DMS114 treated with DMSO at 0.1 percent for 48 hours (cell line): ENCODE measurements around the gene NANOS1.
A peak's percentile ranks its signal among the peaks of the same experiment; 100 is the strongest.

Source experiments
- DNase-seq: peaks from one replicate; lab custom pipeline; 2025; ENCODE audit not compliant: unreplicated experiment; lab: John Stamatoyannopoulos, UW

Gene NANOS1

DNA sequence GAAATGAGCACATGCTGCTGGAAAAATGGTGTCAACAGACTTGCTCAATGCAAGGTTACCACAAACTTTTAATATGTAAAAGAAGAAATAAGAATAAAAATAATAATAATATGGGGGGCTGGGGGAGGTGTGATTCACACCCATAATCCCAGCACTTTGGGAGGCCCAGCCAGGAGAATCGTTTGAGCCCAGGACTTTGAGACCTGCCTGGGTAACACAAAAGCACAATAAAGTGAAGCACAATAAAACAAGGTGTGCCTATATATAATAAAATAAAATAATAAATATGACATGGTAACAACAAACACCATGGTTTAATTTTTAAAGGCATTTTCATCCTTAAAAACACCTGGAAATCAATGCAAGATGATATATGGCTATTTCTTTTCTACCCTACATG is 26.0 kb downstream of the NANOS1 start:
- DNase-seq, result no peak

DNA sequence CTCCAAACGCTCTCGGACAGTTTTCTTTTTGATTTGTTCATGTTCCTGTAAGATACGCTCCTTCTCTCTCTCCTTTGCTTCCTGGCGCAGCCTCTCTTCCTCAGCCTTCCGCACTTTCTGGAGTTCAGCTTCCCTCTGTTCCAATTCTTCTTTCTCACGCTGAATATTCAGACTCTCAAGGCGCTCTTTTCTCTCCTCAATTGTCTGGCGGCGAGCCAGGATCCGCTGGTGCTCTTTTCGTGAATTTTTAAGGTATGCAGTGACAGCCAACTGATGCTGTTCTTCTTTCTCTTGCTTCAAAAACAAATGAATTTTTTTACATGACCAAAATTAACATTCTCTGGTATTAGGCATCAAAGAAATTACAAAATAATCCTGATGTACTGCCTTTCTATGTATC is 28.5 kb downstream of the NANOS1 start:
- no peak for DNase-seq

DNA sequence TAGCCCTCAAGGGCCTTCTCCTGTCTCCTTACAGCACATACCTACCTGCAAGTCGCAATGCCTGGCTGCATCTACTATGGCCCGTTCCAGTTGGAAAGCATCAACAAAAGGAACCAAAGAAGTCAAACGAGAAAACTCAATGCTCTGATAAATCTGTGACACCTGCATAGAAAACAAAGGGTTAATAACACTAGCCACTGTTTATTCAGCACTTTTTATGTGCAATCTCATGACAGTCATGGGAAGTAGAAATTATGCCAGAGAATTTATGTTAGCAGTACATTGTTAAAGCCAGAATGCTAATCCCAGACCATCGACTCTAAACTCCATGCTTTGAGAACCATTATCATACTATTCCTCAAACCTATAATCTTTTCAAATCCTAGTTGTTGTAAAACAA is 30.0 kb downstream of the NANOS1 start:
- DNase-seq, result no peak

DNA sequence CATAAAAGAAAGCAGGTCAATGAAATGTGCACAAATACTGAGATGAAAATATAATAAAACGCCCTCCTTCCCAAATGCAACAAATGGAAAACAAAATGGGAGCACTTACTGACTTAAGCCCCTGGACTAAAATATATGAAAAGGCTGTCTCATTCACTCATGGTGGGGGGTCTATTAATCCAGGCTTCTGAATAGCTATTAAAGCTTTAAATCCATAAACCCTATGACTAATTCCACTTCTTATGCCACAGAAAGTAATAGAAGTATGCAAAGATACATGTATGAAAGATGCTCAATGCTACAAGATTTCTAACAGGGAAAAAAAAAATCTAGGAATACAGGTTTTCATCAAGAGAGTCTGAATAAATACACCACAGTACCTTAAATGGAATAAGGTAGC is 30.6 kb downstream of the NANOS1 start:
- DNase-seq, result no peak

DNA sequence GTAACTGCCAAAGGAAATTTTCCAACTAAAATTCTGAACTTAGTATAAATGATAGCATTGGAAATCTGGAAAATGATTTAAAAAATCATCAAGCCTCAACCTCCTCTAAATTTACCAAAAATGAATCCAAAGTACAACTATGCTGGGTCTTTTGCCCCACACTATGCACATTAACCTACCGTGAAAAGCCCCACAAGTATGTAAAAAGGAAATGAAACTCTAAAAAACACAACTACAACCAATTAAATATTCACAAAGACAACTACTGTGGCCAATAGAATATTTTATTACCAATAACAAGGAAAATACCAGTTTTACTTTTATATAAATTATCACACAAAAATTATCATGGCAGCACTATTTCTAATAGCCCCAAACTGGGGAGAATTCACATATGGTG is 31.8 kb downstream of the NANOS1 start:
- DNase-seq, result no peak

DNA sequence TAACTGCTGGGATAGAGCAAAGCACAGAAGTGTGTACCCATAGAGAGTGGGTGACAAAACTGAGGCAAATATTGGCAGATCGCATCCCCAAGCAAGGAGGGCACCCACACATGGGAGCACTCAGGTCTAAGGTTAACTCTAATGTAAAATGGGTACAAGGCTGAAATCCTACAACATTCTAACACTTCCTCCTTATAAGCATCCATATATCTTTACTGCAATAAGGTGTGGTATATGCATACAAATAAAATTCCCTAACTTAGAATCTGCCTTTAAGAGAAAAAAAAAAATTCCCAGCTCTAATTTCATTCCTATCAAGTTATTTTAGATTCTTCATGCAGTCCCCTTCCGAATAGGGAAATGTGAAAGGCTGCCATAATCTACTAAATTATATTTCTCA is 32.4 kb downstream of the NANOS1 start:
- DNase-seq, result no peak

DNA sequence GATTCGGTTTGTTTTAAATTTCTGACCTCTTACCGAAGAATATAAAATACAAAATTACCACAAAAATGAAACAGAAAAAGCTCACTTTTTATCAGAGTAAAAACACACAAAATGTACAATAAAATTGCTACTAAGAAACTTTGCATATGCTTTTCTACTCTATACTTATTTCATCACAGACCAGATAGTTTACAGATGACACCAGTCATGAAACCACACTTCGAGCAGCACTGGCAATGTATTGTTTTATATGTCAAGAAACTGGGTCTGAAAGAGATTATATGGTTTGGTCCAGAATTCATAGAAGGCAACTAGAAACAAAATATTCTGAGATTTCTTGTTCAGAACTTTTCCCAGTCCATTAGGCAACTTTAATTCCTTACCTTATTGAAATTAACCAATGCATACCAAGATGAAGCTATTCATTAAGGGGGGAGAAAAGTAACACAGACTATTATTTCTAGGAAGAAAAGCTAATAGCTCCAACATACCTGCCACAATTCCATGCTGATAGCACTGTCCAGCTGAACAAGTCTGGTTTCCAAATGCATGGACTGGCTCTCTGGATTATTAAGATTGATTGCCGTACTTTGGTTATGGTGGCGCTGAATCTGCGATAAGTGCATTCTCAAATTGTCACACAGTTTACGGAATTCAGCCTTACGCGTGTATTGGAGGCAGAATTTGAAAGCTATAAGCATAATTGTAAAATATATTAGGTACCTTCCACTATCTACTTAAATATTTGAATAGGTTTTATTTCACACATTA is 41.1 kb downstream of the NANOS1 start:
- DNase-seq, result no peak

DNA sequence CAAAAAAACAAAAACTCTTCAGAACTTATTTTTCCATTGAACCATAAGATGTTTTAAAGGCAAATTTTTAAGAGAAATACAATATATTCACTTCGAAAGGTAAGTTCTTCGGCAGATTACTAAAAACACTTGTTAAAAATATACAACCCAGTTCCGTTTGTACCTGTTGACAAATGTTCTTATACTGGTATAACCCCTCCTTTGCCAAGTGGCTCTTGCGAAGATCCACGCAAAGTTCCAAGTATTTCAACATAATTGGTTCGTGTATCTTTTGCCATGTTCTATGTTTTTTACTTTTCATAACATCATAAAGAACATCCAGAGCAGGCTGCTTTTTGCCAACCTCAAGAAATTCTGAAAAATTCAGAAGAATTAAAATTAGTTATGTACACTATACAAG is 44.1 kb downstream of the NANOS1 start:
- no peak for DNase-seq

DNA sequence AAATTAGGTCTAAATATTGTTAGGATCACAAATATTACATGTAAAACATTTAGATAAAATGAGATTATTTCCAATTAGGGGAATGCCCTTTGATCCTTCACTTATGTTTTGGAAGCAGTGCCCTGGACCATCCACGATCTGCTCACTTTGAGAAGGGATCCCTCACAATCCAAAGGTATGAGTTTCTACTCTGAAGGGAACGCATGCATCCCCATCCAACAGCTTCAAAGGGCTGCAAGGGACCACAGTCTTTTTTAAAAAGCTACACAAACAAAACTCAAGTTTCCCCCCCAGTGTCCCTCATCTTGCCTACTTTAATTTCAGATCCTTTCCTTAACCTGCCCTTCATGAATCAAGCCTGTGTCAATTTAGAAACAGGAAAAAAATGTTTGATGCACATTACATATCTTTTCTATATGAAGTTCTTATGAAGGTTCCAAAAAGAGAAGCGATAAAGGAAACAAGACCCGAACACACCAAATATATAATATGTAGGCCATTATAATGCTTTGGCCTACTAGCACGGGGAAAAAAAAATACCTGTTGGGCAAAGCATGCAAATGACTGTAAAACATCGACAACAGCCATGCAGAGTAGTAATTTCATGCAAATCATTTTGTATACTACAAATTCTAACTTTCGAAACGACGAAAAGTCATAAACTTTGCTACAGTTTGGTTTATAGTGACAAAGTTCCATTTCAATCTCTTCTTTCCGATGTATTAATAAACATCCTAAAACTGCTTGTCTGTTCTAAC is 49.1 kb downstream of the NANOS1 start:
- DNase-seq, result no peak

DNA sequence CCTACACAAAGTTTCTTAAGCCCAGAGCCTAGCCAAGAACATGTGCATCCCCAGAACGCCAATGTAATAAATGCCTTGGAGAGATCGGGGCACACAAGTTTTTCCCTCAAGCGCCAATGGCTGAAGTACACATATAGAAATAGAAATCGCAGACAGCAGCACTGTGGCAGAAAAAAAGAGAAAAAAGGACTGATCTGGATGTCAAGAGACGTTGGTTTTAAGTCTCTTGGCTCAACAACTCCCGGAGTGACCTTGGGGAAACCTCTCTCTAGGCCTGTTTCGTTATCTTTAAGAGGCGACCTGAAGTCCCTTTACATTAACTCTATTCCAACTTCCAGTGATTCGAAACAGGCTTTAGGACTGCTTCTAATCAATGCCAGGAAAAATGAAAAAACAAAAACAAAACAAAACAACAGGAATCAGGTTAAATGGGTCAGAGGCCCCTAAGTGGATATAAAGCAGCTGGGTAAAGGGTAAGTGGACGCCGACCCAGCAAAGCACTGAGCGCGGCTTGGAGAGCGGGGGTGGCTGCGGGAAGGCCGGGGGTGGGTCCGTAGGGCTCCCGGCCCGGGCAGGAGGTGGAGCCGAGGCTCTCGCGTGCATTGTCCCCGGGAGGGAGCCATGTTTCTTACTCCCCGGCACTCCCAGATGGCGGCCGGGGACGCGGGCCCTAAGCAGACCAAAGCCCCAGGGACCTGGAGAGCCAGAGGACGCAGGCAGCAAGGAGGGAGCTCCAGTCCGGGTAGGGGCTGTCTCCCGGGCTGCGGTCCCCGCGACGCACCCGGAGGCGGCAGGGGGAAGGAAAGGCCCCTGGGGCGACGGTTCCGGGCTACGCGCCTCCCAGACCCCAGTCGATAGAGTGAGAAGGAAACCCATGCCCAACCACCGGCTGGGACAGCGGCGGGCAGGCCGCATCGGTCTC is 50.3 kb downstream of the NANOS1 start:
- DNase-seq, result peak; percentile 50

DNA sequence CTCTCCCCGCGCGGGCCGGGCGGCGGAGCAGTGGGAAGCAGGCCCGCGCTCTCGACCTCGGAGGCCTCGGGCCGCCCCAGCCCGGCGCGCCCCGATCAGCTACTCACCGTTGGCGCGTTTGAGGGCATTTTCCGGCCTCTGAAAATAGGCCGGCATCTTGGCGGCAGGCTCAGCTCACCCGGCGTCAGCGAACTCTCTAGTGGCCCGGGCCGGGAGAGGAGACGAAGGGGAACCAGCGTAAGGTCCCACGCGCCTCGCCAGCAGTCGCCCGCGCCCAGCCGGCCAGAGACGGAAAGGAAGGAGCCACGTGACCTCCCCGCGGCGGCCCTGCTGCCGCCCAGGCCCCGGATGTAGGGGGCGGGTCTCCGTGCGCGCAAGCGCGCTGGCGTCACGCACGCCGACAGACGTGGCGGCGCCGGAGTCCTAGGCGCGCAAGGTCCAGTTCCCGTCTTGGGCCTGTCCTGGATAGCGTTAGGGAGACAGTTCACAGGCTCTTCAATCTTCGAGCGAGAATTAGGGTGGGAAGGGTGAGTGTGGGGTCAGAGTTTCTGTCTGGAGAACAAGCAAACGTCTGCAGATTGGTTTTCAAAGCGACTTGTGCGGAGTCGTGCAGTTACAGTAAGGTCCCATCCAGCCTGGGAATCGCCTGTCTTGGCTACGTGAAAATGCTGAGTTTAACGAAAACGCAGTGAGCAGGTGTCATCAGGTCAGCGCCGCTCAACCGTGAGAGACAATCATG is 51.2 kb downstream of the NANOS1 start, which contains the start of gene EIF3A:
TSS of gene EIF3A (minus strand) at position 297 of the 739 bp plus-strand sequence. CDS start at position 156, 141 bp downstream.
- DNase-seq, result peak; percentile 84
